Ishikawa (cell line): Measurements from ENCODE around the gene USP30.

ENCODE experiments used
- EGR1 ChIP-seq: IDR thresholded peaks from 2 replicates; pipeline ENCODE4 v1.6.1; 2012
- EP300 ChIP-seq: IDR thresholded peaks from 2 replicates; pipeline ENCODE4 v1.6.1; 2012; ENCODE audit warnings: borderline replicate concordance
- TAF1 ChIP-seq: IDR thresholded peaks from 2 replicates; pipeline ENCODE4 v1.6.1; 2012; ENCODE audit warnings: low read depth, mild to moderate bottlenecking
- TF ChIP-seq, protein P1 (sequence below): IDR thresholded peaks from 2 replicates; pipeline ENCODE4 v1.6.1; 2012

- TF ChIP-seq, protein P1, sequence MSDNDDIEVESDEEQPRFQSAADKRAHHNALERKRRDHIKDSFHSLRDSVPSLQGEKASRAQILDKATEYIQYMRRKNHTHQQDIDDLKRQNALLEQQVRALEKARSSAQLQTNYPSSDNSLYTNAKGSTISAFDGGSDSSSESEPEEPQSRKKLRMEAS: no peak
- TF ChIP-seq TAF1 (no peak), EGR1 (no peak), EP300 (no peak)
Measured at GRCh38 chr12:109112720-109113465, 60.5 kb downstream of the USP30 start.
